CD14-positive monocyte (primary cell): ENCODE results near the gene TBXAS1. TPM values are rescaled to one million over a fixed set of nuclear protein-coding genes. Genes with fewer than 3 reads are reported as not detected.

Experiments
- DNase-seq, 3 donors: peaks; one replicate each; pipeline ENCODE4 v3.0.0-alpha.2; 2011 to 2022
- H2AFZ ChIP-seq: 2 replicates; pipeline ENCODE4 v1.6.0; 2012; ENCODE audit warnings: mild to moderate bottlenecking, low read depth, low read length, inconsistent platforms; ENCODE audit not compliant: insufficient read depth, poor library complexity, severe bottlenecking
- H3K27ac ChIP-seq, 2 donors: 1 replicate in 1 of 2; 2 replicates in 1 of 2; pipeline ENCODE4 v1.5.1; 2012 to 2013; ENCODE audit warnings: low read length in 2 of 2, control low read depth in 1 of 2, inconsistent platforms in 1 of 2, low read depth in 1 of 2, mild to moderate bottlenecking in 1 of 2
- H3K27me3 ChIP-seq, 2 donors: one replicate each; pipeline versions ENCODE4 v1.6.0 to v1.6.1; 2011 to 2013; ENCODE audit warnings: low read length in 2 of 2; ENCODE audit not compliant: control insufficient read depth in 2 of 2, insufficient read depth in 2 of 2
- H3K36me3 ChIP-seq, 2 donors: replicated peaks in 1 of 2; 1 replicate in 1 of 2; 2 replicates in 1 of 2; pipeline versions ENCODE4 v1.5.1 to v1.6.1; 2012 to 2013; ENCODE audit warnings: low read length in 2 of 2, control low read depth in 1 of 2, inconsistent platforms in 1 of 2, mild to moderate bottlenecking in 1 of 2; ENCODE audit not compliant: insufficient read depth in 2 of 2, control insufficient read depth in 1 of 2
- H3K4me1 ChIP-seq, 2 donors: 1 replicate in 1 of 2; 2 replicates in 1 of 2; pipeline versions ENCODE4 v1.5.1 to v1.6.1; 2012 to 2013; ENCODE audit warnings: low read length in 2 of 2, control low read depth in 1 of 2, inconsistent platforms in 1 of 2, mild to moderate bottlenecking in 1 of 2, moderate library complexity in 1 of 2; ENCODE audit not compliant: insufficient read depth in 2 of 2, control insufficient read depth in 1 of 2
- H3K4me2 ChIP-seq: replicated peaks from 2 replicates; pipeline ENCODE3; 2012; ENCODE audit warnings: low read length, moderate library complexity, mild to moderate bottlenecking; ENCODE audit not compliant: poor library complexity, severe bottlenecking; ENCODE audit errors: extremely low read depth
- H3K4me3 ChIP-seq, 3 experiments: fragments of 200-600 bp in 1 of 3; sonication (generic) in 1 of 3; replicated peaks in 1 of 3; 1 replicate in 2 of 3; 2 replicates in 1 of 3; pipeline ENCODE4 v1.5.1; 2011 to 2013; ENCODE audit warnings: low read length in 3 of 3, mild to moderate bottlenecking in 3 of 3, control low read depth in 2 of 3, low read depth in 2 of 3, inconsistent platforms in 1 of 3, moderate library complexity in 1 of 3
- H3K79me2 ChIP-seq: 2 replicates; pipeline ENCODE4 v1.6.0; 2012; ENCODE audit warnings: mild to moderate bottlenecking, control low read depth, inconsistent platforms, low read length, moderate library complexity; ENCODE audit not compliant: insufficient read depth
- H3K9ac ChIP-seq: 2 replicates; pipeline ENCODE4 v1.6.0; 2017; ENCODE audit warnings: low read length, mild to moderate bottlenecking; ENCODE audit not compliant: insufficient read depth, poor library complexity, severe bottlenecking
- H3K9me3 ChIP-seq, 2 donors: replicated peaks in 1 of 2; 1 replicate in 1 of 2; 2 replicates in 1 of 2; pipeline versions ENCODE4 v1.5.1 to v1.6.1; 2012 to 2013; ENCODE audit warnings: low read length in 2 of 2, control low read depth in 1 of 2; ENCODE audit not compliant: control insufficient read depth in 1 of 2, insufficient read depth in 1 of 2
- H4K20me1 ChIP-seq: 2 replicates; pipeline ENCODE4 v1.6.0; 2012; ENCODE audit warnings: mild to moderate bottlenecking, low read length, control low read depth, moderate library complexity; ENCODE audit not compliant: insufficient read depth
- H3K27ac Mint-ChIP-seq, 7 donors: one replicate each; pipeline ENCODE4 v1.8.0; 2020; ENCODE audit warnings: mild to moderate bottlenecking in 7 of 7, mixed read lengths in 7 of 7, moderate library complexity in 6 of 7, inconsistent platforms in 2 of 7
- H3K27me3 Mint-ChIP-seq, 3 donors: one replicate each; pipeline ENCODE4 v1.8.0; 2021 to 2022; ENCODE audit warnings: low read depth in 3 of 3, mild to moderate bottlenecking in 3 of 3, mixed read lengths in 3 of 3, moderate library complexity in 3 of 3, inconsistent platforms in 1 of 3
- H3K36me3 Mint-ChIP-seq, 2 donors: one replicate each; pipeline ENCODE4 v1.8.0; 2020; ENCODE audit warnings: mixed read lengths in 2 of 2, inconsistent platforms in 1 of 2, mild to moderate bottlenecking in 1 of 2
- H3K4me1 Mint-ChIP-seq: one replicate; pipeline ENCODE4 v1.8.0; 2020; ENCODE audit warnings: mild to moderate bottlenecking, mixed read lengths
- H3K4me3 Mint-ChIP-seq, 2 donors: one replicate each; pipeline ENCODE4 v1.8.0; 2020; ENCODE audit warnings: mild to moderate bottlenecking in 2 of 2, mixed read lengths in 2 of 2, moderate library complexity in 1 of 2
- H3K9me3 Mint-ChIP-seq, 7 donors: one replicate each; pipeline ENCODE4 v1.8.0; 2020 to 2022; ENCODE audit warnings: mixed read lengths in 7 of 7, mild to moderate bottlenecking in 6 of 7, moderate library complexity in 6 of 7, inconsistent platforms in 2 of 7
- WGBS: methylation state at CpG from one replicate; pipeline ENCODE4 v1.1.5; 2013; ENCODE audit warnings: missing lambda C conversion rate; ENCODE audit not compliant: insufficient coverage; 5-methylcytosine and 5-hydroxymethylcytosine counted together
- intact Hi-C, 2 donors: fragments of 100-400 bp; cut with micrococcal nuclease; formaldehyde crosslinking; loops; one replicate each; pipeline versions ENCODE4 v1.15.0 to v1.15.1; 2023
- polyA plus RNA-seq, 3 donors: library from polyadenylated mRNA; depleted of rRNA in 1 of 3; unstranded in 2 of 3; stranded (reverse) in 1 of 3; fragments of 300-500 nt in 2 of 3; fragments of >200 nt in 1 of 3; fragmentation: Illumina TruSeq in 2 of 3; gene quantifications; 1 replicate in 2 of 3; 2 replicates in 1 of 3; pipeline ENCODE4 v1.2.3, GENCODE V29; 2012 to 2021
- TF ChIP-seq, protein P1 (sequence below): fragments of 200-600 bp; IDR thresholded peaks from one replicate; pipeline ENCODE4 v1.8.0; 2022; ENCODE audit warnings: antibody characterized with exemption, mild to moderate bottlenecking

The TBXAS1 gene
- polyA plus RNA-seq, 3 donors: 289 to 335 (median 298) TPM

DNA sequence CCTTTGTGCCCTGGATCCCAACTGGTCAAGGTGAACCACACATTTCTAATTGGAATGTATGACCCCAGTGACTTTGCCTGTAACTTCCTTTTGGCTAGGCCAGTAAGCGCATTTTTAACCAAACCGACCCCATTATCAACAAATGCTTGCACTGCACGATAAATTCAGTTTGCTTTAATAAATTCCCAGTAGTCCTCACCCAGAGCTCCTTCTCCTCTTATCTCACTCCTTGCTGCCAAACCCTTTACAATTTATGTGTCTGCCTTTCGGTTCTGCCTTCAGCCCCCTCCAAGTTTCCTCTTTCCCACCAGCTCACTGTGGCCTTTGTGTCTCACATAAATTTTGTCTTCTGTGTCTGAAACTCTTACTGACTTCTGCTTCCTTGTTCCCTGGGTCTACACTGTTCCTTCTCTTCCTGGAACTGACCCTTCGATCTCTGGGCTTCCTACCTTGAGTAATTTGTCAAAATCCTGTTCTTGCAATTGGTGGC, 59.0 kb downstream of the TBXAS1 start:
- no peak overlapping the region for H2AFZ ChIP-seq
- peaks cover 54% of the 10 kb centered on the region for H3K4me1 Mint-ChIP-seq
- H3K79me2 ChIP-seq: peaks cover 27% of the 10 kb centered on the region
- H3K4me3 ChIP-seq: peak overlapping the region in 1 of 3 experiments; percentile 37
- peak overlapping the region in 1 of 2 donors; percentile 64 for H3K4me3 Mint-ChIP-seq
- H3K9me3 ChIP-seq: no peaks in the 10 kb centered on the region
- intact Hi-C loops: no loop called here
- H3K27ac Mint-ChIP-seq: peak overlapping the region; percentile 64 to 92 (median 88)
- WGBS: 12% methylated on average over 5 of the region's 5 CpGs
- TF ChIP-seq, protein P1, sequence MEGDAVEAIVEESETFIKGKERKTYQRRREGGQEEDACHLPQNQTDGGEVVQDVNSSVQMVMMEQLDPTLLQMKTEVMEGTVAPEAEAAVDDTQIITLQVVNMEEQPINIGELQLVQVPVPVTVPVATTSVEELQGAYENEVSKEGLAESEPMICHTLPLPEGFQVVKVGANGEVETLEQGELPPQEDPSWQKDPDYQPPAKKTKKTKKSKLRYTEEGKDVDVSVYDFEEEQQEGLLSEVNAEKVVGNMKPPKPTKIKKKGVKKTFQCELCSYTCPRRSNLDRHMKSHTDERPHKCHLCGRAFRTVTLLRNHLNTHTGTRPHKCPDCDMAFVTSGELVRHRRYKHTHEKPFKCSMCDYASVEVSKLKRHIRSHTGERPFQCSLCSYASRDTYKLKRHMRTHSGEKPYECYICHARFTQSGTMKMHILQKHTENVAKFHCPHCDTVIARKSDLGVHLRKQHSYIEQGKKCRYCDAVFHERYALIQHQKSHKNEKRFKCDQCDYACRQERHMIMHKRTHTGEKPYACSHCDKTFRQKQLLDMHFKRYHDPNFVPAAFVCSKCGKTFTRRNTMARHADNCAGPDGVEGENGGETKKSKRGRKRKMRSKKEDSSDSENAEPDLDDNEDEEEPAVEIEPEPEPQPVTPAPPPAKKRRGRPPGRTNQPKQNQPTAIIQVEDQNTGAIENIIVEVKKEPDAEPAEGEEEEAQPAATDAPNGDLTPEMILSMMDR: no peak
- peak overlapping the region; percentile 35 for H3K4me2 ChIP-seq
- peaks cover 0 to 1% (median 0%) of the 10 kb centered on the region in 3 donors for H3K27me3 Mint-ChIP-seq
- H3K9ac ChIP-seq: no peak overlapping the region
- peak; percentile 50 to 77 (median 54) for DNase-seq
- H3K27ac ChIP-seq: peak overlapping the region in 1 of 2 donors; percentile 73
- H3K36me3 Mint-ChIP-seq: peaks cover 73 to 80% of the 10 kb centered on the region in 2 donors
- peaks cover 52 to 56% of the 10 kb centered on the region in 2 donors for H3K4me1 ChIP-seq
- H3K36me3 ChIP-seq: peaks cover 30 to 72% of the 10 kb centered on the region in 2 donors
- peaks cover 90% of the 10 kb centered on the region for H4K20me1 ChIP-seq
- peaks cover 0 to 2% (median 0%) of the 10 kb centered on the region in 7 donors for H3K9me3 Mint-ChIP-seq
- no peaks in the 10 kb centered on the region for H3K27me3 ChIP-seq

DNA sequence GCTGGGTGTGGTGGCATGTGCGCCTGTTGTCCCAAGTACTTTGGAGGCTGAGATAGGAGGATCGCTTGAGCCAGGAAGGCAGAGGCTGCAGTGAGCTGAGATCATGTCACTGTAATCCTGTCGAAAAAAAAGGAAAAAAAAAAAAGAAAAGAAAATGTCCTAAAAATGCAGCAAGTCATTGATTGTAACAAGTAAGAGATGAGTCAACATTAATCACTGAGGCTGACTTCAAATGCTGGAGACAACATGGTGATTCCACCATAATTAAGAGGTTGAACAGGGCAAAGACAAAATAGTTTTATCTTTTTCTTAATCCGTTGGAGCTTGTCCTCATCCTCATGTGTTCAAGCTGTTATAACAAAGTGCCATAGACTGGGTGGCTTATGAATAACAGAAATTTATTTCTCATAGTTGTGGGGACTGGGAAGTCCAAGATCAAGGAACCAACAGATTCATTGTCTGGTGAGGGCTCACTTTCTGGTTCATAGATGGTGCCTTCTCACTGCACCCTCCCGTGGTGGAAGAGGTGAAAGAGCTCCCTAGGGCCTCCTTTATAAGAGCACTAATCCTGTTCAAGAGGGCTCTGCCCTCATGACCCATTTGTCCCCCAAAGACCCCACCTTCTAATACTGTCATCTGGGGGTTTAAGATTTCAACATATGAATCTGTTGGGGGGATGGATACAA, 60.3 kb downstream of the TBXAS1 start:
- Mint-ChIP-seq H3K27me3 (peaks cover 0 to 1% (median 0%) of the 10 kb centered on the region in 3 donors), H3K4me3 (no peak overlapping the region), H3K27ac (peak overlapping the region in 3 of 7 donors; percentile 26 to 92 (median 68)), H3K9me3 (peaks cover 0 to 2% (median 0%) of the 10 kb centered on the region in 7 donors), H3K36me3 (peaks cover 65 to 79% of the 10 kb centered on the region in 2 donors), H3K4me1 (peaks cover 56% of the 10 kb centered on the region)
- H4K20me1 ChIP-seq: peaks cover 90% of the 10 kb centered on the region
- H3K4me2 ChIP-seq: no peak overlapping the region
- H3K9me3 ChIP-seq: no peaks in the 10 kb centered on the region
- no peak overlapping the region for H3K9ac ChIP-seq
- intact Hi-C loops: no loop called here
- H3K79me2 ChIP-seq: peaks cover 32% of the 10 kb centered on the region
- H3K36me3 ChIP-seq: peaks cover 26 to 72% of the 10 kb centered on the region in 2 donors
- H3K27me3 ChIP-seq: no peaks in the 10 kb centered on the region
- no peak overlapping the region for H2AFZ ChIP-seq
- no peak overlapping the region for H3K4me3 ChIP-seq
- DNase-seq: peak in 2 of 3 donors; percentile 5 to 59
- 92% methylated on average over 2 of the region's 5 CpGs for WGBS
- TF ChIP-seq, protein P1: no peak
- peaks cover 52% of the 10 kb centered on the region in 2 donors for H3K4me1 ChIP-seq
- peak overlapping the region in 1 of 2 donors; percentile 73 for H3K27ac ChIP-seq
